Measurements from ENCODE around the gene NDUFAF3. TPM values are rescaled to one million over a fixed set of nuclear protein-coding genes. Genes with fewer than 3 reads are reported as not detected.

NDUFAF3 gene
- total RNA-seq, 4 donors from 2014 or later, result 90.9 to 142 (median 116) TPM

DNA sequence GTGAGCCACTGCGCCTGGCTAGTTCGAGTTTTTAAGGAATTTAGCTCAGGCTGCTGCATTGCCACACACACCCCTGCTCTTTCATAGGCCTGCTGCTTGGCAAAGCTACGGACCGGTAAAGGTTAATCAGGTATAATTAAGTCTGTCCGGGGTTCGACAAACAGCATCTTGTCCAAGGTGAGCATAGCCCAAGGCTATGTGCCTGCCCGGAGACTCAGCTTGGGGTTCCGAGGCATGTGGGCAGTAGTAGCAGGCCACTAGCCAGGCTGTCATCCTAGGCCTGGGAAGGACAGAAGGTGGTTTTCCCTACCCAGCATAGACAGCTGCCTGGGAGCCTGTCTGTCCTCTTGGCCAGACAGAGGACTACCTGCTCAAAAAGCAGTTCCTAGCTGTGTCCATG, 25.3 kb upstream of the NDUFAF3 start:
- H3K9me3 ChIP-seq, result no peaks in the 10 kb centered on the region
- no peak for DNase-seq (ENCODE audit: extremely low spot score)
- TF ChIP-seq POLR2A (IDR thresholded peaks at IDR 0.05; ENCODE audit: low read depth) (no peak), POLR2AphosphoS5 (IDR thresholded peaks at IDR 0.05) (no peak)
- TF ChIP-seq, protein P1, sequence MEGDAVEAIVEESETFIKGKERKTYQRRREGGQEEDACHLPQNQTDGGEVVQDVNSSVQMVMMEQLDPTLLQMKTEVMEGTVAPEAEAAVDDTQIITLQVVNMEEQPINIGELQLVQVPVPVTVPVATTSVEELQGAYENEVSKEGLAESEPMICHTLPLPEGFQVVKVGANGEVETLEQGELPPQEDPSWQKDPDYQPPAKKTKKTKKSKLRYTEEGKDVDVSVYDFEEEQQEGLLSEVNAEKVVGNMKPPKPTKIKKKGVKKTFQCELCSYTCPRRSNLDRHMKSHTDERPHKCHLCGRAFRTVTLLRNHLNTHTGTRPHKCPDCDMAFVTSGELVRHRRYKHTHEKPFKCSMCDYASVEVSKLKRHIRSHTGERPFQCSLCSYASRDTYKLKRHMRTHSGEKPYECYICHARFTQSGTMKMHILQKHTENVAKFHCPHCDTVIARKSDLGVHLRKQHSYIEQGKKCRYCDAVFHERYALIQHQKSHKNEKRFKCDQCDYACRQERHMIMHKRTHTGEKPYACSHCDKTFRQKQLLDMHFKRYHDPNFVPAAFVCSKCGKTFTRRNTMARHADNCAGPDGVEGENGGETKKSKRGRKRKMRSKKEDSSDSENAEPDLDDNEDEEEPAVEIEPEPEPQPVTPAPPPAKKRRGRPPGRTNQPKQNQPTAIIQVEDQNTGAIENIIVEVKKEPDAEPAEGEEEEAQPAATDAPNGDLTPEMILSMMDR (IDR thresholded peaks at IDR 0.05), result no peak
- H3K27ac ChIP-seq (replicated peaks in 1 of 4), result no peak overlapping the region
- 84% methylated on average over 5 of the region's 8 CpGs for WGBS
- intact Hi-C loops (cut with DNase I), result no loop called here
- H3K36me3 ChIP-seq, result peaks cover 0 to 43% (median 17%) of the 10 kb centered on the region in 4 donors
- no peaks in the 10 kb centered on the region for H3K27me3 ChIP-seq
- no peak overlapping the region for H3K4me3 ChIP-seq
- peaks cover 7 to 15% (median 12%) of the 10 kb centered on the region in 4 donors for H3K4me1 ChIP-seq

DNA sequence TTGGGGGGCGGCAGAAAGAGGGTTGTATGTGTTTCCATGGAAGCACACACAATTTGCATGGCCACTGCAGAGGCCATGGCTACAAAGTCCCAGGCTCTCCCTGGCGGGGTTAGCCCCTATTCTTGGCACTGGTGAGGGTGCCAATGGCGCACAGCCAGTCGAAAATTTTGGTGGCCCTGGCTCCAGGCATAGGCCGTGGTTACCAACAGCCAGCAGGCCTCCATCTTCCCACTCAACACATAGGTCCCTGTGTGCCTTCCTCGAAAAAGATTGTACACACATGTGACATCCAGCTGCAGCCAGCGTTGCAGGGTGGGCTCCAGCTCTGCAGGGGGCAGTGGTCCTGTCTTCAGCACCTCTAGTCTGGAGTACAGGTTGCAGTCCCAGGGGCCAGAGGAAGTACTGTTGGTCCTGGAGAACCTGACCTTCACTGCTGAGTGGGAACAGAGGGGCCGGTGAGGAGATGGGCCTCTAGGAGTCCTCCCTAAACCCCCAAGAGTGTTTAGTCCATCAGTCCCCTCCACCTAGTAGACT, 24.8 kb upstream of the NDUFAF3 start:
- H3K27ac ChIP-seq (replicated peaks in 1 of 4), result no peak overlapping the region
- H3K4me1 ChIP-seq, result peaks cover 1 to 10% (median 6%) of the 10 kb centered on the region in 4 donors
- TF ChIP-seq EP300 (IDR thresholded peaks at IDR 0.05), result no peak
- TF ChIP-seq, protein P1 (IDR thresholded peaks at IDR 0.05), result no peak
- TF ChIP-seq POLR2A (IDR thresholded peaks at IDR 0.05; ENCODE audit: low read depth), result no peak
- no peak for TF ChIP-seq POLR2AphosphoS5 (IDR thresholded peaks at IDR 0.05)
- DNase-seq (ENCODE audit: extremely low spot score), result no peak
- intact Hi-C loops (cut with DNase I), result no loop called here
- H3K27me3 ChIP-seq, result no peaks in the 10 kb centered on the region
- 82% methylated on average over 8 of the region's 8 CpGs for WGBS
- H3K4me3 ChIP-seq, result no peak overlapping the region
- peaks cover 0 to 43% (median 19%) of the 10 kb centered on the region in 4 donors for H3K36me3 ChIP-seq
- H3K9me3 ChIP-seq, result no peaks in the 10 kb centered on the region

DNA sequence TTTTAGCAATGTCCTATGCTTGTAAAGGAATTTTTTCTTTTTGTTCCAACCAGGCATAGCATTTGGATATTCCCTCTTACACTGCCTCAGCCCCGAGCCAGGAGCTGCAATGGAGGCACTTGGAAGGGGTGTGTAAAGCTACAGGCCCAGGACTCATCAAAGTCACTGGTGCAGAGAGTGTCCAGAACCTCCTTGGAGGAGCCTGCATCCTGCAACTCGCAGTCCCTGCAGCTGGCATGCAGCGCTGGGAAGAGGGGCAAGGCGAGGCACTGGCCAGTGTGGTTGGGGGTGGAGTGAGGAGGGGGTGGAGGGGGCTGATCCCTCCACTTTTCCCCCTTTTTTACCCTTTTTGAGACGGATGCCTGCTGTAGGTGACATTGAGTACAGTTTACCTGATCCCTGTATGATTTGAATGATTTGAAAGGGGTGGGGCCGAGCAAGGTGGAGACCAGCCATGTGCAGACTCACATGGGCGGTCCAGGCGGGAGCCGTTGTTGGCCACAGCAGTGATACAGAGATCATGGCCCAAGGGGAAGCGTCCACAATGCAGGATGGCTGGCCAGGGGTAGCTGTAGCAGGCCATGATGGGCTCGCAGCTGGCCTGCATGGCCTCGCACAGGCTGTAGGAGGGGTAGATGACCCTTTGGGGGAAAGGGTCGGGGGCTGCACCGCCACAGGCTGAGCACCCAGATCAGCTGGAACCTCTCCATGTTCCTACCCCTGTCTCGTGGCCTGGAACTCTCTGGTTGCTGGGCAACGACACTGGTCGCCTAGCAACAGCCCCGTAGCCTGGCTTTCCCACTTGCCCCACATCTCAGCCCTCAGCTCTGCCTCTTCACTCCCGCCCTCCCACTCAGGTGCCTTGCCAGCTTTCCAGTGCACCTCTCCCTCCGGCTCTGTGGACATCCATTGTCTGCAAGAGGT, 23.9 kb upstream of the NDUFAF3 start:
- 77% methylated on average over 17 of the region's 20 CpGs for WGBS
- intact Hi-C loops (cut with DNase I), result no loop called here

DNA sequence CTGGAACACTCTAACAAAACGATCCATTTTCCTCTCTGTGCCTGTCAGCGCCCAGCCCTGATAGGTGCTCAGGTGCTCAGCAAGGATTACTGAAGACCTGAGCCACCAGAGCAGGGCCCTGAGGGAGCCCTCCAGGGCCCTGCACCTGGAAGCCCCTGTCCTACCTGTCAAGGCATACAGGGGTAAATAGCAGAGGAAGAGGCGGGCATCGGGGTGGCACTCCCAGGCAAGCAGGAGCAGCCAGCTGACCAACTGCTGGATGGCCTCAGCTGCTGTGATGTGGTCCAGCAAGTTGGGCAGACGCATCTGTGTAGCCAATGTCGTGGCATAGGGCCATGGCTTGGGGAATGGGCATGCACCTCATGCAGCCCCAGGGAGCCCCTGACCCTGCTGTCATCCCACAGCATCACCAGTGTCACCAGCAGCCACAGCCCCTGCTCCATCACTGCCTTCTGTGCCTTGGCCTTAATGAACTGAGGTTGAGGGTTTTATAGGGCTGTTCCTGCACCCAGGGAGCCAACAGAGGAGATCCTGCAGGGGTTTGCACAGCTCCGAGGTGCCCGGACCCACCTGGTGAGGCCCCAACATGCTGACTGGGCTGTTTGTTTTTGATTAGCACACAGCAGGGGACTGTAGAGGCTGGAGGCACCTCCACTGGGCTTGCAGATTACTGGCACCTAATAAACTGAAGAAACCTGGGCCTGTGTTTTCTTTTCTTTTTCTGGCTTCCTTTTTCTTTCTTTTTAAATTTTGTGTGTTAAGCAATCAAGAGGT, 22.6 kb upstream of the NDUFAF3 start:
- DNase-seq (ENCODE audit: extremely low spot score), result no peak
- no peaks in the 10 kb centered on the region for H3K9me3 ChIP-seq
- H3K4me1 ChIP-seq, result peaks cover 0 to 8% (median 0%) of the 10 kb centered on the region in 4 donors
- WGBS, result 55% methylated on average over 2 of the region's 8 CpGs
- intact Hi-C loops (cut with DNase I), result no loop called here
- no peak overlapping the region for H3K27ac ChIP-seq (replicated peaks in 1 of 4)
- H3K36me3 ChIP-seq, result peaks cover 0 to 44% (median 16%) of the 10 kb centered on the region in 4 donors
- TF ChIP-seq, protein P1 (IDR thresholded peaks at IDR 0.05), result no peak
- TF ChIP-seq EP300 (IDR thresholded peaks at IDR 0.05) (no peak), POLR2AphosphoS5 (IDR thresholded peaks at IDR 0.05) (no peak), POLR2A (IDR thresholded peaks at IDR 0.05; ENCODE audit: low read depth) (no peak)
- H3K4me3 ChIP-seq, result no peak overlapping the region
- no peaks in the 10 kb centered on the region for H3K27me3 ChIP-seq

More for the DNA sequence above, 23.9 kb upstream of the NDUFAF3 start:
- H3K4me1 ChIP-seq, result peaks cover 0 to 8% (median 0%) of the 10 kb centered on the region in 4 donors
- TF ChIP-seq, protein P1 (IDR thresholded peaks at IDR 0.05), result no peak
- TF ChIP-seq POLR2A (IDR thresholded peaks at IDR 0.05; ENCODE audit: low read depth), result no peak
- no peak for TF ChIP-seq POLR2AphosphoS5 (IDR thresholded peaks at IDR 0.05)
- TF ChIP-seq EP300 (IDR thresholded peaks at IDR 0.05), result no peak
- no peak overlapping the region for H3K27ac ChIP-seq (replicated peaks in 1 of 4)
- no peak for DNase-seq (ENCODE audit: extremely low spot score)
- H3K4me3 ChIP-seq, result no peak overlapping the region
- no peaks in the 10 kb centered on the region for H3K9me3 ChIP-seq
- H3K36me3 ChIP-seq, result peaks cover 0 to 43% (median 21%) of the 10 kb centered on the region in 4 donors
- no peaks in the 10 kb centered on the region for H3K27me3 ChIP-seq
